Measurements from ENCODE around the gene CDK11B. TPM values are rescaled to one million over a fixed set of nuclear protein-coding genes. Genes with fewer than 3 reads are reported as not detected.

The CDK11B gene
- total RNA-seq, 4 donors from 2014 or later, result 19.4 to 42.3 (median 21.8) TPM

GRCh38 chr1:1672181-1672965, 13.6 kb upstream of the CDK11B start:
- intact Hi-C loops (cut with DNase I; ENCODE audit: low total_unique reads), result no loop called here
- WGBS, 2 donors, result 93 to 95% methylated on average over 25 of the region's 25 CpGs
- DNase-seq (ENCODE audit: low spot score in 2 of 2), result no peak

GRCh38 chr1:1671365-1672119, 12.7 kb upstream of the CDK11B start:
- H3K4me3 ChIP-seq (ENCODE audit: low read depth, poor library complexity, severe bottlenecking), result no peak overlapping the region
- TF ChIP-seq CTCF (IDR thresholded peaks at IDR 0.05) (no peak), POLR2A (IDR thresholded peaks at IDR 0.05) (no peak)
- 89 to 95% methylated on average over 27 of the region's 27 CpGs for WGBS, 2 donors
- intact Hi-C loops (cut with DNase I; ENCODE audit: low total_unique reads), result no loop called here
- DNase-seq (ENCODE audit: low spot score in 2 of 2), result no peak

More at GRCh38 chr1:1672181-1672965, 13.6 kb upstream of the CDK11B start:
- TF ChIP-seq CTCF (IDR thresholded peaks at IDR 0.05) (no peak), POLR2A (IDR thresholded peaks at IDR 0.05) (no peak)
- no peak overlapping the region for H3K4me3 ChIP-seq (ENCODE audit: low read depth, poor library complexity, severe bottlenecking)

- DNase-seq (ENCODE audit: low spot score in 2 of 2), result no peak
- H3K4me3 ChIP-seq (ENCODE audit: low read depth, poor library complexity, severe bottlenecking), result no peak overlapping the region
- no peak for TF ChIP-seq POLR2A (IDR thresholded peaks at IDR 0.05)
- no peak for TF ChIP-seq CTCF (IDR thresholded peaks at IDR 0.05)
- 85 to 94% methylated on average over 24 of the region's 24 CpGs for WGBS, 2 donors
- intact Hi-C loops (cut with DNase I; ENCODE audit: low total_unique reads), result no loop called here
These were observed 12.1 kb upstream of the CDK11B start for GRCh38 chr1:1670866-1671265.

- intact Hi-C loops (cut with DNase I; ENCODE audit: low total_unique reads), result no loop called here
- H3K4me3 ChIP-seq (ENCODE audit: low read depth, poor library complexity, severe bottlenecking), result no peak overlapping the region
- TF ChIP-seq CTCF (IDR thresholded peaks at IDR 0.05) (no peak), POLR2A (IDR thresholded peaks at IDR 0.05) (no peak)
- DNase-seq (ENCODE audit: low spot score in 2 of 2), result no peak
- 91 to 93% methylated on average over 41 to 43 of the region's 43 CpGs for WGBS, 2 donors
These were observed 10.9 kb upstream of the CDK11B start for GRCh38 chr1:1669468-1670440.

GRCh38 chr1:1666526-1666925, 7.7 kb upstream of the CDK11B start:
- intact Hi-C loops (cut with DNase I; ENCODE audit: low total_unique reads), result no loop called here
- DNase-seq (ENCODE audit: low spot score in 2 of 2), result no peak
- 90 to 96% methylated on average over 5 to 15 of the region's 15 CpGs for WGBS, 2 donors
- TF ChIP-seq CTCF (IDR thresholded peaks at IDR 0.05), result no peak
- no peak for TF ChIP-seq POLR2A (IDR thresholded peaks at IDR 0.05)
- H3K4me3 ChIP-seq (ENCODE audit: low read depth, poor library complexity, severe bottlenecking), result no peak overlapping the region

Data from lower leg skin (tissue), 4 donors.